IPS-18c (cell line): Measurements from ENCODE around the gene ADGRL3.

Experiments
- H3K4me3 ChIP-seq: 2 replicates; pipeline ENCODE4 v1.7.0; 2013; ENCODE audit warnings: low read depth, mild to moderate bottlenecking, low read length, moderate library complexity; ENCODE audit not compliant: insufficient read depth
- H3K9me3 ChIP-seq: one replicate; pipeline ENCODE4 v1.6.1; 2013; ENCODE audit warnings: mild to moderate bottlenecking, low read length, moderate library complexity; ENCODE audit not compliant: control insufficient read depth, insufficient read depth

Gene ADGRL3

GRCh38 chr4:61997831-61998230 is 797.7 kb downstream of the ADGRL3 start:
- Histone ChIP-seq H3K4me3 (no peak overlapping the region), H3K9me3 (no peaks in the 10 kb centered on the region)

GRCh38 chr4:62003695-62004094 is 803.6 kb downstream of the ADGRL3 start:
- H3K4me3 ChIP-seq: no peak overlapping the region

GRCh38 chr4:62004881-62005280 is 804.8 kb downstream of the ADGRL3 start:
- no peaks in the 10 kb centered on the region for H3K9me3 ChIP-seq

More at GRCh38 chr4:62003695-62004094, 803.6 kb downstream of the ADGRL3 start:
- no peaks in the 10 kb centered on the region for H3K9me3 ChIP-seq

GRCh38 chr4:62006108-62006507 is 806.0 kb downstream of the ADGRL3 start:
- H3K4me3 ChIP-seq: no peak overlapping the region
- H3K9me3 ChIP-seq: no peaks in the 10 kb centered on the region

More at GRCh38 chr4:62004881-62005280, 804.8 kb downstream of the ADGRL3 start:
- H3K4me3 ChIP-seq: no peak overlapping the region

- Histone ChIP-seq H3K9me3 (no peaks in the 10 kb centered on the region), H3K4me3 (no peak overlapping the region)
Measured at GRCh38 chr4:62015043-62015739, 815.1 kb downstream of the ADGRL3 start.

- Histone ChIP-seq H3K4me3 (no peak overlapping the region), H3K9me3 (no peaks in the 10 kb centered on the region)
Measured at GRCh38 chr4:62018537-62018936, 818.4 kb downstream of the ADGRL3 start.

- Histone ChIP-seq H3K4me3 (no peak overlapping the region), H3K9me3 (no peaks in the 10 kb centered on the region)
Measured at GRCh38 chr4:62023633-62024032, 823.5 kb downstream of the ADGRL3 start.

GRCh38 chr4:62028745-62029144 is 828.6 kb downstream of the ADGRL3 start:
- no peaks in the 10 kb centered on the region for H3K9me3 ChIP-seq
- no peak overlapping the region for H3K4me3 ChIP-seq

GRCh38 chr4:62030958-62031357 is 830.8 kb downstream of the ADGRL3 start:
- Histone ChIP-seq H3K4me3 (no peak overlapping the region), H3K9me3 (no peaks in the 10 kb centered on the region)

GRCh38 chr4:62037571-62037970 is 837.4 kb downstream of the ADGRL3 start:
- Histone ChIP-seq H3K4me3 (no peak overlapping the region), H3K9me3 (no peaks in the 10 kb centered on the region)

- Histone ChIP-seq H3K4me3 (no peak overlapping the region), H3K9me3 (no peaks in the 10 kb centered on the region)
Measured at GRCh38 chr4:62051332-62051731, 851.2 kb downstream of the ADGRL3 start.

GRCh38 chr4:62053974-62054373 is 853.8 kb downstream of the ADGRL3 start:
- Histone ChIP-seq H3K4me3 (no peak overlapping the region), H3K9me3 (no peaks in the 10 kb centered on the region)

- no peak overlapping the region for H3K4me3 ChIP-seq
- H3K9me3 ChIP-seq: no peaks in the 10 kb centered on the region
Measured at GRCh38 chr4:62057031-62057430, 856.9 kb downstream of the ADGRL3 start.

- H3K9me3 ChIP-seq: no peaks in the 10 kb centered on the region
- no peak overlapping the region for H3K4me3 ChIP-seq
Measured at GRCh38 chr4:62058571-62058970, 858.4 kb downstream of the ADGRL3 start.

GRCh38 chr4:62070291-62070852 is 870.2 kb downstream of the ADGRL3 start:
- Histone ChIP-seq H3K9me3 (no peaks in the 10 kb centered on the region), H3K4me3 (no peak overlapping the region)

- Histone ChIP-seq H3K4me3 (no peak overlapping the region), H3K9me3 (no peaks in the 10 kb centered on the region)
Measured at GRCh38 chr4:62075089-62075488, 875.0 kb downstream of the ADGRL3 start.

- Histone ChIP-seq H3K4me3 (no peak overlapping the region), H3K9me3 (no peaks in the 10 kb centered on the region)
Measured at GRCh38 chr4:62075521-62075920, 875.4 kb downstream of the ADGRL3 start.

- Histone ChIP-seq H3K4me3 (no peak overlapping the region), H3K9me3 (no peaks in the 10 kb centered on the region)
Measured at GRCh38 chr4:62077406-62077805, 877.3 kb downstream of the ADGRL3 start.

- Histone ChIP-seq H3K4me3 (no peak overlapping the region), H3K9me3 (no peaks in the 10 kb centered on the region)
Measured at GRCh38 chr4:62080431-62080830, 880.3 kb downstream of the ADGRL3 start.
